GM19023 (cell line): ENCODE data around the gene TUT1.
"Not testable (repeated sequence)": the region's sequence is repeated elsewhere in the genome, so short reads cannot be mapped to it uniquely, and the experiment has no call there.

Source experiments
- ATAC-seq: cut with Tn5 transposase; IDR thresholded peaks from one replicate; pipeline ENCODE4 v1.9.1; 2021; ENCODE audit warnings: mild to moderate bottlenecking, moderate library complexity; ENCODE audit not compliant: unreplicated experiment

The TUT1 gene, protein sequence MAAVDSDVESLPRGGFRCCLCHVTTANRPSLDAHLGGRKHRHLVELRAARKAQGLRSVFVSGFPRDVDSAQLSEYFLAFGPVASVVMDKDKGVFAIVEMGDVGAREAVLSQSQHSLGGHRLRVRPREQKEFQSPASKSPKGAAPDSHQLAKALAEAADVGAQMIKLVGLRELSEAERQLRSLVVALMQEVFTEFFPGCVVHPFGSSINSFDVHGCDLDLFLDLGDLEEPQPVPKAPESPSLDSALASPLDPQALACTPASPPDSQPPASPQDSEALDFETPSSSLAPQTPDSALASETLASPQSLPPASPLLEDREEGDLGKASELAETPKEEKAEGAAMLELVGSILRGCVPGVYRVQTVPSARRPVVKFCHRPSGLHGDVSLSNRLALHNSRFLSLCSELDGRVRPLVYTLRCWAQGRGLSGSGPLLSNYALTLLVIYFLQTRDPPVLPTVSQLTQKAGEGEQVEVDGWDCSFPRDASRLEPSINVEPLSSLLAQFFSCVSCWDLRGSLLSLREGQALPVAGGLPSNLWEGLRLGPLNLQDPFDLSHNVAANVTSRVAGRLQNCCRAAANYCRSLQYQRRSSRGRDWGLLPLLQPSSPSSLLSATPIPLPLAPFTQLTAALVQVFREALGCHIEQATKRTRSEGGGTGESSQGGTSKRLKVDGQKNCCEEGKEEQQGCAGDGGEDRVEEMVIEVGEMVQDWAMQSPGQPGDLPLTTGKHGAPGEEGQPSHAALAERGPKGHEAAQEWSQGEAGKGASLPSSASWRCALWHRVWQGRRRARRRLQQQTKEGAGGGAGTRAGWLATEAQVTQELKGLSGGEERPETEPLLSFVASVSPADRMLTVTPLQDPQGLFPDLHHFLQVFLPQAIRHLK

DNA sequence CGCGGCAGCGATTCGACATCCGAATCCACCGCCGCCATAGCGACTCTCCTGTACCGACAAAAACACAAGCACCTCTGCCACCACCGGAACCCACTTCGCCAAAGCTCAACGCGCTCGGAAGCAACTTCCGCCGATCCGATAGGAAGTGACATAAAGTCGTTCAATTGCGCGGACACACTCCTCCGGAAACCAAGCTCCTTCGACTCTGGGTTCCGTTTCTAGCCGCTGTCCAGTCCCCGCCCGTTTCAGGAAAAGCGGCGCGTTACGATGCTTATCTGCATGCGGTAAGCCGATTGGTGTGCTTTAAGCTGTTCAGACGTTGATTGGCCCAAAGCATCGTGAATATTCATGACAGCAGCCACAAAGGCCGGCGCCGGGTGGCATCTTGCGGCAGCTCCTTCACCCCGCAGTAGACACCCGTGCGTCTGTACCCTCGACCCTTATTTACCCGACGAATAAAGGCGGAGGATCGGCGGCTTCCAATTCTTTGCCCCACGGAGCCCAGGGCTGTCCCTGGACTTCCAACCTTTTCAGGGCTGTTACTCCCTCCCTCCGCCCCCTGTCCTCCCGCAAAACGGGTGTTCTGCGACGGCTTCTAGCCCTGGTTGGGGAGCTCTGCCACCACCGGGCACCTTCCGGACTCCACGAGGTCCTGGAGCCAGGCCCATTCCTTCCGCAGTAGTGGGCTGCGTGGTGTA is at the start of gene TUT1:
Gene TUT1 (minus strand): TSS at position 76 of the 698 bp plus-strand sequence. CDS start 38 bp downstream, at position 38.
- peak; percentile 95 for ATAC-seq

DNA sequence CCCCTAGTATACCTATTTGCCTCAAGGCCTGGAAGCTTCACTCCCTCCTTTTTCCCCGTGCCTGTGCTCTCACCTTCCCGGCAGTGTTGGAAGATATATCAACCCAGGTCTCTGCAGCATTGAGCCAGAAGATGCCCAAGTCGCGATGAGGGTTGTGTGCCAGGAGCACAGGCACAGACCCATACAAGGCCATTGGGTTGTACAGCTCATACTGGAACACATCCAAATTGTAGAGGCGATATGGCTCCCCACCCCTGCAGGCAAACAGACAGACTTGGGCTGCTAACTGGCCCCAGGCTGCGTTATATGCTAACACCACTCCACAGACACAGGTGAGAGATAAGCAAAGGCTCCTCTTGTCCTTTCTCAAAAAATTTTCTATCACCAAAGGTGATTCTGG is 41.2 kb upstream of the TUT1 start:
- no peak for ATAC-seq

DNA sequence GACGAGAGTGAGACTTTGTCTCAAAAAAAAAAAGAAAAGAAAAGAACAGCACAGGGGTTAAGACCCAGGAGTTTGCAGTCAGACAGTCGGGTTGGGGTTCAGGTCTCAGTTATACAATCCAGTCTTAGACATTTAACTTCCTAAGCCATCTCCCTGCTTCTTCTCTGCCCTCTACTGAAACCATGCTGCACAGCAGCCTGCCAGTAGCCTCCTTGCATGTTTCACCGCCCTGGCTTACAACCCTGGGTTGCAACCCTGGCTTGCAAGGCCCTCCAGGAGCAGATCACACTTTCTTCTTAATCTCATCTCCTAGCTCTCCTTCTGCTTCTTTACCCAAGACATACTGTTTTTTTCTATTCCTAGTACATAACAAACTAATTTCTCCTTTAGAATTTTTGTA is 36.4 kb upstream of the TUT1 start:
- no peak for ATAC-seq

DNA sequence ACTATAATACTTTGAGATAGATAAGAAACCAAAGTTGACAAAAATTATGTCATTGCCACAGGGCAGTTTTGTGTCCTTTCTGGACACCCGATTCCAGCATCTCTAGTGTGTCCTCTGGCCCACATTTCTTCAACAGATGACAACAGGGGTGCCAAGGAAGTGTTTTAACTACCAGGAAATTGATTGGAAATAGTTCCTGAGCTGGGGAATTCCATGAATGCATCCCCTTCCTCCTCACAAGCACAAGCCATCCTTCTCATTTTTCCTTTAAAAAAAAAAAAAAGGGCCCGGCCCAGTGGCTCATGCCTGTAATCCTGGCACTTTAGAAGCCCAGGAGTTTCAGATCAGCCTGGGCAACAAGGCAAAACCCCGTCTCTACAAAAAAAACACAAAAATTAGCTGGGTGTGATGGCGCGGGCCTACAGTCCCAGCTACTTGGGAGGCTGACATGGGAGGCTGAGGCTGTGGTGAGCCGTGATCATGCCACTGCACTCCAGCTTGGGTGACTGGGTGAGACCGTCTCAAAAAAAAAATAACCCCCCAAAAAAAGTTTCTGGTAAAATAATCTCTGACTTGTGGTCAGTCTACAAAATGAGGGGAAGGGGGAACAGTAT is 31.3 kb upstream of the TUT1 start:
- no peak for ATAC-seq

DNA sequence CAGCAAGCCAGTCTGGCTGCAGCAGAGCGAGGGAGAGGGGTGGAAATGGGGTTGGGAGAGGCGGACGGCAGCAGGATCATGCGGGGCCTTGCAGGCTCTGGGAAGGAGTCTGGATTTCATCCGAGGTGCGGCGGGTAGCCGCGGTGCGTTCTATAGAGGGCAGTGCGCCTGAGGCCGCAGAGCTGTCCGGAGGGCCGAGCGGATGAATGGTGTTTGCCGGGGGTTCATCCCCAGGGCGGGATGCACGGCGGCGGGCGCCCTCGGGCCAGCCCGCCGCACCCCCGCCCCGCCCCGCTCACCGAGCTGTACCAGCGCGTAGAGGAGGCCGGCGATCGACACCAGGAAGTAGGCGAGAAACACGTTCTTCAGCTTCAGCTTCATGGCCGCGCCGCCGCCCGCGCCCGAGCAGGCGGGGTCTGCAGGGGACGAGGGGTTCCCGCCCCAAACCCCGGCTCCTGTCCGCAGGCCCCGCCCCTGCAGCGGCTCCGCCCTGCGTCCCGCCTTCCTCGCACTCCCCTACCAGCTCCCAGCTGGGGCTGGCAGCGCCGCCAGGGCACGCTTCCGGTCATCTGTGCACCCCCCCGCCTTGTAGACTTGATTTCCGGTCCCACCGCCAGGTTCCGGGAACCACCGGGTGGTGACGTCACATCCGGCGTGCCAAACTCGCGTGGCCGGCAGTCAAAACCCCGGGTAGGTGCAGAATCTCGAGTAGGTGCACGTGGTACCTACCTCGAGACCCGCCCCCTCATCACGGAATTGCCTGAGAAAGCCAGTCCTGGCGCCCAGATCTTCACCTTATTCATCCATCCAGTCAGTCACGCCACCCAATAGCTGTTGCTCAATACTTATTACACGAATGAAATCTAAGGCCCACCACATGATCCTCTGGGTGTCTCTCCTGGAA is 30.5 kb upstream of the TUT1 start, which contains the start of gene B3GAT3:
Gene B3GAT3 (minus strand): TSS at position 420 of the 904 bp plus-strand sequence. CDS start 39 bp downstream, at position 381.
- ATAC-seq: peak; percentile 97

DNA sequence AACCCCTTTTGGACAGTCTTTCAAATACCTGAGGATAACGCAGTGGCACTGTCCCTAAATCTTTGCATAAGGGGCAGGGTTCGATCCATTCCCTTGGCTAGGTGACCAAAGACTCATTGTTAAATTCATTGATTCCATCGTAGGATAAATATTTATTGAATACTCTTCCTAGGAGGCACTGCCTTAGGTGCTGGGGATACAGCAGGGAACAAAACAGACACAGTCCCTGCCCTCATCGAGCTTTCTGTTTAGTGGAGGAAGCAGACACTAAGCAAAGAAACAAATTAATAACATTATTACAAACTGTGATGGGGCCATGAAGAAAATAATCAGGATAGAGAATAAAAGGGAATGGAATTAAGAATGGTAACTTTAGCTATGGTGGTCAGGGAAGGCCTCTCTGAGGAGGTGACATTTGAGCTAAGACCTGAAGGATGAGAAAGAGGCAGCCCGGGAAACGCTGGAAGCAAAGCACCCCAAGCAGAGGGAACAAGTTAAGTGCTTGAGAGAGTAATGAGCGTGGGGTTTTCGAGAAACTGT is 29.8 kb upstream of the TUT1 start:
- no peak for ATAC-seq

DNA sequence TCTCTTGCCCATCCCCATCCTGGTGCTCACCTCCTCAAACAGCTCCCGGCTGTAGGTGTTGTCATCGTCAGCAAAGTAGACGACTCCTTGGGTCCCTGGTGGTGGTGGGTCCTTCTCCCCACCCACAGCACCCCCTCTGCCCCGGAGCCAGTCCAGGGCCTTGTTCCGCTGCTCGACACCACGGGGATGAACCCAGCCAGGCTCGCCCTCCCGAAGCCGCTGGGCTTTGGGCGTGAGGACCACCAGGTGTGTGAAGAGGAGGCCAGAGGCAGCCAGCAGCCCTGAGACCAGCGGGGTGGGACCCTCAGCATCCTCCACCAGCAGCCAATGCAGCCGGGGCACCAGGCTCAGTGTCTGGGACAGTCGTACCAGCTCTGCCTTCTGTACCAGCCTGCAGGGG is 25.6 kb upstream of the TUT1 start:
- not testable (repeated sequence) for ATAC-seq

DNA sequence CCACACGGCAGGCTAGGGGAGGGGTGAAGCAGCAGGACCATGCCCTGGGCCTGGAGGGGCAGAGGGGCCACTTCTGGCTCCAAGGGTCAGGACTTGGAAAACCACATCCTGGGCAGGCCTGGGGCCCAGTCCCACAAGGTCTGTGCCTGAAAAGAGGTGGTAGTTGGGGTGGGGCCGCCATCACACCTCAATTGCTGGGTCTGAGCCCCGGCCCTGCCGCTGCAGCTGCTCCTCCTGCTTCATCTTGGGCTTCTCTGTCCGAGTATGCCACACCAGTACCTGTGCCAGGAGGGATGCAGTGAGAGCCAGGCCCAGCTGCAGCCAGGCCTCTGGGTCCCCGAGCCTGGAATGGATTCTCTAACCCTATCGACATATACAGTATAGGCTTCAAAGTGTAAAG is 24.2 kb upstream of the TUT1 start:
- ATAC-seq: no peak

DNA sequence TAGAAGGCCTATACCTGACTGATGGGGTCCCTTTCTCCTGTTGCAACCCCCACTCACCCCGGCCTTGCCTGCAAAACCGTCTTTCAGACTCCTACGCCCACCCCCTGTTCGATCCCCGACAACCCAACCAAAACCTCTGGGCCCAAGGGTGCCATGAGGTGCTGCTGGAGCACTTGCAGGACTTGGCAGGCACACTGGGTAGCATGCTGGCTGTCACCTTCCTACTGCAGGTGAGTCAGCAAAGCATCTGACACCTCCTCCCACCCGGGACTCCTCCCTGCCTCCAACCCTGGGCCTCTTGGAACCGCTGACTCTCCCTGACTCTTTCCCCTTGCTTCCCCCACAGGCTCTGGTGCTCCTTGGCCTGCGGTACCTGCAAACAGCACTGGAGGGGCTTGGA is 23.0 kb upstream of the TUT1 start:
- ATAC-seq: no peak

DNA sequence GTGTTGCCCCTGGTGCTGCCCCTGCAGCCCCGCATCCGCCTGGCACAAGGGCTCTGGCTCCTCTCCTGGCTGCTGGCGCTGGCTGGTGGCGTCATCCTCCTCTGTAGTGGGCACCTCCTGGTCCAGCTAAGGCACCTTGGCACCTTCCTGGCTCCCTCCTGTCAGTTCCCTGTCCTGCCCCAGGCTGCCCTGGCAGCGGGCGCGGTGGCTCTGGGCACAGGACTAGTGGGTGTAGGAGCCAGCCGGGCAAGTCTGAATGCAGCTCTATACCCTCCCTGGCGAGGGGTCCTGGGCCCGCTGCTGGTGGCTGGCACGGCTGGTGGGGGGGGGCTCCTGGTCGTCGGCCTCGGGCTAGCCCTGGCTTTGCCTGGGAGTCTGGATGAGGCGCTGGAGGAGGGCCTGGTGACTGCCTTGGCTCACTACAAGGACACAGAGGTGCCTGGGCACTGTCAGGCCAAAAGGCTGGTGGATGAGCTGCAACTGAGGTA is 22.0 kb upstream of the TUT1 start:
- ATAC-seq: no peak

DNA sequence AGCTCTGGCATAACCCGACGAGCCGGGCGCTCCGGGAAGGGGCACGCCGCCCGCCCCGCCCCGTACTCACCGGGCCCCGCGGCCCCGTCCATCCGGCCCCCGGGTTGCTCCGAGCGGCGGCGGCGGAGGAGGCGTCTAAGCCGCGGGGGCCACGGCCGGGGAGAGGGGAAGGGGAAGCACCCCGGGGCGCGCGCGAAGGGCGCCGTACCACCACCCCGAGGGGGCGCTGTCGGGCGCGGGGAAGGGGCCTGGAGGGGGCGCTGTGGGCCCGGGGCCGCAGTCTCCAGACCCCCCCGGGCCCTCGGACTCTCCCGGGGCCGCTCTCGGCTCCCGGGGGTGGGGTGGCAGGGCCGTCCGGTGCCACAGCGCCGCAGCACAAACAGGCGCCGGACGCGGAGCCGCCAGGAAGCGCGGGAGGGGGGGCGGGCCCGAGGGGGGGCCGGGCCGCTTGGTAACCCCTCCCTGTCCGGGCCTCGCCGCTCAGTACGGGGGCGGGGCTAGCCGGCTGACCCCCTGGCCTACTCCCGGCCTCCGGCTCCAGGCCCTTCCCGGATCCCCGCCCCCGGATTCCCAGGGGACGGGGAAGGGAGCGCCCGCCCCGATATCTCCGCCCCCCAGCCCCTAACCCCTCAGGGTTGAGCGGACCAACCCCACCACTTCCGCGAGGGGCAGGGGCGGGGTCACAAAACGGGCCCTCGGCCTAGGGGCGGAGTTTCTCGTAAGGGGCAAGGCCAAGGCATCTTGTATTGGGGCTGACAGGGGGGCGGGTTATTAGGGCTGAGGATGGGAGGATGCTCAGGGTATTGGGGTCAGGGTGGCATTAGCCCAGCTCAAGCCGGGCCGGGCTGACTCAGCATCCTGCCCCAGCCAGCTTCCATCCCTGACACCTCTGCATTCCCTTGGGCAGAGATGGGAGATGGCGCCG is 21.3 kb upstream of the TUT1 start, which contains the start of the genes EML3 and ROM1:
Gene EML3 (minus strand): TSS at position 410 of the 925 bp plus-strand sequence. CDS start 318 bp downstream, at position 92.
Gene ROM1 (plus strand): TSS at position 892 of the 925 bp plus-strand sequence. CDS start 25 bp downstream, at position 917.
- ATAC-seq: peak; percentile 74

DNA sequence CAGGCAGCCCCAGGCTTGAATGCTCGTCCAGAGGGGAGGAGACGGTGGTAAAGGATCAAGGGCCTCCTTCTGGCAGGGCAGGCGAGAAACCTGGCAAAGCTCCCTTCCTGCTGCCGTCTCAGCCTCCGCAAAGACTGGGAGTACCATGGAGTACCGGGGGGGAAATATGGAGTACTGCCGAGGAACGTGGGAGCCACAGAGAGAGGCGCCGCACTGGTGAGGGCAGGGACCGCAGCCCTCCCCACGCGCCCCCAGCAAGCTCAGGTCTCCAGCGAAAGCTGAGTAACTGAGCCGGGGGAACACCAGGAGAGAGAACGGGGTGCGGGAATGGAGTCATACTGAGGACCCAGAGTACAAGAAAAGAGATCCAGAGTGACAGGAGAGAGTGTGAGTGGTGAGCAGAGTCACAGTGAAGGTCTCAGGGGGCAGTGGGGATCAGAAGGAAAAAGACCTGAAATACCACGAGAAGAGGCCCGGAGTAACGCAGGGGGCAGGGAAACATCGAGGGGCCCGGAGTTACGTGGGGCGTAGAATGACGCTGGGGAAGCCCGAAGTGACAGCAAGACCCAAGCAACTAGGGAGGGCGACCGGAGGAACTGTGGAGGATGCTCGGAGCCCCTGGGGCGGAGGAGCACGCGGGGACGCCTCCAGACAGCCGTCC is 20.5 kb upstream of the TUT1 start:
- peak; percentile 21 for ATAC-seq

DNA sequence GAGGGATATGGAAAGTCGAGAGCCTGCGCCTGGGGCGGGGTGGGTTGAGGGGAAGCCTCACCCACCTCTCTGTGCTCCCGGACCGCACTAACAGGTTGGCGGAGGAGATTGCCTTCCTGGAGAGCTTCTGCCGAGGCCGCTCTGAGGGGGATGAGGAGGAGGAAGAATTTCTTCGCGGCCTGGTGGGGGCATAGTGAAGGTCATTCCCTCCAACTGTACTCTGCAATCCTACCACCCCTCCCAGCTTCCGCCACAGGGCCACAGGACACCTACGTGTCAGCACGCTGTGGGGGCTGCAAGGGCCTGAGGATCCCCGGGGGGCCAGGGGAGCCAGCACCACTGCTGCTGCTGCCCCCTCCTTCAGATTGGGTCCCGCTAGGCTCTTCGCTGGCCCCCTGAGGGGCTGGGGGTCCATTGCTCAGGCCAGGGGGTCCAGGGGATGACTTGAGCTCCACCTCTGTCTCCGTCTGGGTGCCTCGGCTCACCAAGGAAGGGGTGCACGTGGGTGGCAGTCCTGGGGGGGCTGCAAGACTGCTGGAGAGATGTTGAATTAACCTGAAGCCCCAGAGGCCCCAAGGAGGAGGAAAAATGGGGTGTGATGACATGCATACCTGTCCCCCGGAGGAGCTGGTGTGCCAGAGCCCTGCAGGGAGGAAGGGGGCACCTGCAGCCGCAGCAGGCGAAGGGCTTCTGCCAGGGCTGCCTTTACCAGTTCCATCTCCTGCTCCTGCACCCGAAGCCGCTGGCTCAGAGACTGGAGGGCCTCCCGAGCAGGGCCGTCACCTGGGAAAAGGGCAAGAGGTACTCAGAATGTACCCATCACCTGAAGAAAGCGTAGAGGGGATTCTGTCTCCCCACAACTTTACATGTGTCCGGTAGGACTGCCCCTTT is 19.7 kb upstream of the TUT1 start:
- no peak for ATAC-seq

DNA sequence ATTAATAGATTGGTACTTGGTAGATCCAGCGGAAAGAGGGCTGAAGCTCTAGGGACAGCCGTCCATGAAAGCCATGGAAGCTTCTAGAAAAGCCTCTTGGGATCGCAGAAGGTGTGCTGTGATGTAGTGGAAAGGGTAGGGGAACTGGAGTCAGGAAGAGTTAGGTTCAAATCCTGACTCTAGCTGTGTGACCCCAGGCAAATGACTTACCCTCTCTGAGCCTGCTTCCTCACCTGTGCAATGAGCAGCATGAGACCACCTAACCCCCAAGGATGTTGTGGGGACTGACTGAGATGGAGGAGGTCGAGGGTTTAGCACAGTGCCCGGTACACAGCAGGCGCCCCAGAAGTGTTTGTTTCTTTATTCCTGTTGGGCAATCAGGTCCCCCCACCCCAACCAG is 19.1 kb upstream of the TUT1 start:
- ATAC-seq: no peak

DNA sequence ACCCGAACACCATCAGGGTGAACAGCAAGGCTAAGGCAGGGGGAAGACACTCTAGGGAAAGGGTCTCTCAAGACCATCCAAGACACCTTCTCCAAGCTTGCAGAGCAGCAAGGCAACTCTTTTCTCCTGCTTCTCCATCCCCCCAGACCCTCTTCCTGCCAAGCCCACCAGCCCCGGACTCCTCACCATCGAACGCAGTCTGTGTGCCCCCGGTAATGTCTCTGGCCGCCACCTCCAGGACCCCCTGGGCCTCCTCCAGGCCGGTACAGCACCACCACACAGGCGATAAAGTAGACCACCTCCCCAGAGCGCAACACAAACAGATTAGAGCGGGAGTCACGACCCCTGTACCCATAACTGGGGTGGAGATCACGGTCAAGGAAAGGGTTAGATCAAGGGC is 17.5 kb upstream of the TUT1 start:
- no peak for ATAC-seq

DNA sequence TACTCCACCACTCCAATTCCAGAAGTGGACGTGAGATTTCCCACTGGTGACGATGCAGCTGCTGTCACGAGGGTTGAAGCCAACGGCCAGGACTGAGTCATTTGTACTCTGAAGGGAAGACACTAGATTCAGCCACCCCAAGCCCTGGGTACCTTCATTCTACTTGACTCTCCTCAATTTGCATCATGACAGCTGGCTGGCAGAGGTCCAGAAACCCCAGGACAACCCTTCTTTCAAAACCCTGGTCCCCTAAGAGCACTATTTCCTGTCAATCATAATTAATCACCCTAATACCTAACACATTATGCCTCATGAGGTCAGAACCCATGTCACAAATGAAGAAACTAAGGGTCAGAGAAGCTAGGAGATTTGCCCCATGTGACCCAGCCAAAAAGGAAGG is 16.4 kb upstream of the TUT1 start:
- ATAC-seq: no peak
